Measurements from ENCODE around the gene SH3PXD2A.

DNA sequence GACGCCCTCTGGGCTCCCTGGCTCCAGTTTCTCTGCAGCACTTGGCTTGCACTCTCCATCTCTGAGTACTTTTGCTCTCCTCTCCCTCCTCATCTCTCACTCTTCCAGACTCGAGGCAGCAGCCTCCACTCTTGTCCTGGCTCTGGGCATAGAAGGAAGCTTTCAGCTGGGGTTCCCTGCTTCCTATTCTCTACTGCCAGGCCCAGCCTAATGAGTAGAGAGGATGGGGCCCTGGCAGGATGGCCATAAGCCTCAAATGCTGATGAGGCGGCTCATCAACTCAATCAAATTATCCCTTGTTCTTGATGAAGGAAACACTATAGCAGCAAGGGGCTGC is 306.1 kb downstream of the SH3PXD2A start:
- TF ChIP-seq, protein P1, sequence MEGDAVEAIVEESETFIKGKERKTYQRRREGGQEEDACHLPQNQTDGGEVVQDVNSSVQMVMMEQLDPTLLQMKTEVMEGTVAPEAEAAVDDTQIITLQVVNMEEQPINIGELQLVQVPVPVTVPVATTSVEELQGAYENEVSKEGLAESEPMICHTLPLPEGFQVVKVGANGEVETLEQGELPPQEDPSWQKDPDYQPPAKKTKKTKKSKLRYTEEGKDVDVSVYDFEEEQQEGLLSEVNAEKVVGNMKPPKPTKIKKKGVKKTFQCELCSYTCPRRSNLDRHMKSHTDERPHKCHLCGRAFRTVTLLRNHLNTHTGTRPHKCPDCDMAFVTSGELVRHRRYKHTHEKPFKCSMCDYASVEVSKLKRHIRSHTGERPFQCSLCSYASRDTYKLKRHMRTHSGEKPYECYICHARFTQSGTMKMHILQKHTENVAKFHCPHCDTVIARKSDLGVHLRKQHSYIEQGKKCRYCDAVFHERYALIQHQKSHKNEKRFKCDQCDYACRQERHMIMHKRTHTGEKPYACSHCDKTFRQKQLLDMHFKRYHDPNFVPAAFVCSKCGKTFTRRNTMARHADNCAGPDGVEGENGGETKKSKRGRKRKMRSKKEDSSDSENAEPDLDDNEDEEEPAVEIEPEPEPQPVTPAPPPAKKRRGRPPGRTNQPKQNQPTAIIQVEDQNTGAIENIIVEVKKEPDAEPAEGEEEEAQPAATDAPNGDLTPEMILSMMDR (IDR thresholded peaks at IDR 0.05; ENCODE audit: borderline replicate concordance, extremely low read depth, low read length, poor library complexity, severe bottlenecking) = no peak
- no peak for TF ChIP-seq EZH2 (IDR thresholded peaks at IDR 0.05; ENCODE audit: borderline replicate concordance, low read depth, low read length, severe bottlenecking)

Measured in DND-41 (cell line).